WTC11 (cell line): ENCODE results near the gene C12orf75.

Source experiments
- ATF2 ChIP-seq: sonication (generic); formaldehyde crosslinking; IDR thresholded peaks from 2 replicates; pipeline ENCODE4 v1.8.1; 2022; ENCODE audit warnings: low read depth, missing genetic modification reagents, borderline replicate concordance
- ATF6 ChIP-seq: sonication (generic); formaldehyde crosslinking; IDR thresholded peaks from 2 replicates; pipeline ENCODE4 v1.8.1; 2023; ENCODE audit warnings: mild to moderate bottlenecking, missing genetic modification reagents
- CTCF ChIP-seq: fragments of 200-600 bp; IDR thresholded peaks from 2 replicates; pipeline ENCODE4 v1.8.0; 2022; ENCODE audit warnings: antibody characterized with exemption
- E2F4 ChIP-seq: sonication (generic); formaldehyde crosslinking; IDR thresholded peaks from 2 replicates; pipeline ENCODE4 v1.8.1; 2022; ENCODE audit warnings: low read depth, mild to moderate bottlenecking, moderate library complexity, missing genetic modification reagents, borderline replicate concordance
- FOXJ3 ChIP-seq: sonication (generic); formaldehyde crosslinking; IDR thresholded peaks from 2 replicates; pipeline ENCODE4 v1.9.0; 2021; ENCODE audit warnings: missing genetic modification reagents, mild to moderate bottlenecking, borderline replicate concordance
- FOXP1 ChIP-seq: sonication (generic); formaldehyde crosslinking; IDR thresholded peaks from 2 replicates; pipeline ENCODE4 v1.8.0; 2022; ENCODE audit warnings: missing genetic modification reagents, mild to moderate bottlenecking, moderate library complexity, borderline replicate concordance
- NFATC4 ChIP-seq: fragments of 250-450 bp; sonication (Bioruptor Pico); IDR thresholded peaks from 2 replicates; pipeline ENCODE4 v1.9.0; 2021; ENCODE audit warnings: mild to moderate bottlenecking
- NR2C2 ChIP-seq: sonication (generic); formaldehyde crosslinking; IDR thresholded peaks from 2 replicates; pipeline ENCODE4 v1.8.0; 2022; ENCODE audit warnings: mild to moderate bottlenecking, missing genetic modification reagents
- NR3C1 ChIP-seq: sonication (generic); formaldehyde crosslinking; conservative IDR thresholded peaks from 2 replicates; pipeline ENCODE4 v1.8.1; 2023; ENCODE audit warnings: low read depth, mild to moderate bottlenecking, missing genetic modification reagents
- SMAD4 ChIP-seq: sonication (generic); formaldehyde crosslinking; IDR thresholded peaks from 2 replicates; pipeline ENCODE4 v1.8.0; 2022; ENCODE audit warnings: mild to moderate bottlenecking, missing genetic modification reagents
- TEAD4 ChIP-seq: sonication (generic); formaldehyde crosslinking; IDR thresholded peaks from 2 replicates; pipeline ENCODE4 v1.8.0; 2022; ENCODE audit warnings: mild to moderate bottlenecking, missing genetic modification reagents
- TP53 ChIP-seq: sonication (generic); formaldehyde crosslinking; IDR thresholded peaks from 2 replicates; pipeline ENCODE4 v1.8.1; 2023; ENCODE audit warnings: mild to moderate bottlenecking, missing genetic modification reagents
- ZNF416 ChIP-seq: fragments of 250-450 bp; sonication (Bioruptor Pico); IDR thresholded peaks from 2 replicates; pipeline ENCODE4 v1.9.0; 2021; ENCODE audit warnings: mild to moderate bottlenecking, inconsistent platforms

- TF ChIP-seq SMAD4 (CRISPR knock-in tag): no peak
- no peak for TF ChIP-seq CTCF
- TF ChIP-seq NR3C1: no peak
- no peak for TF ChIP-seq E2F4 (CRISPR knock-in tag)
- TF ChIP-seq ZNF416 (CRISPR knock-in tag): no peak
- TF ChIP-seq FOXP1: no peak
- TF ChIP-seq ATF2 (CRISPR knock-in tag): no peak
- no peak for TF ChIP-seq TEAD4 (CRISPR knock-in tag)
- no peak for TF ChIP-seq TP53 (CRISPR knock-in tag)
- TF ChIP-seq FOXJ3 (CRISPR knock-in tag): no peak
- no peak for TF ChIP-seq NR2C2 (CRISPR knock-in tag)
- TF ChIP-seq ATF6 (CRISPR knock-in tag): no peak
- no peak for TF ChIP-seq NFATC4 (CRISPR knock-in tag)
These were observed 5.4 kb downstream of the C12orf75 start for GRCh38 chr12:105335856-105336255.
